Hippocampal formation (tissue), 2 donors: Measurements from ENCODE around the gene USP54.

Experiments
- DNase-seq, 2 donors: peaks; one replicate each; lab custom pipeline; 2025; lab: John Stamatoyannopoulos, UW

The USP54 gene

GRCh38 chr10:73522263-73522662 is 68.9 kb downstream of the USP54 start:
- no peak for DNase-seq

GRCh38 chr10:73519336-73519735 is 71.8 kb downstream of the USP54 start:
- DNase-seq: no peak

GRCh38 chr10:73517166-73517888 is 73.8 kb downstream of the USP54 start:
- no peak for DNase-seq

GRCh38 chr10:73512207-73512743 is 78.9 kb downstream of the USP54 start:
- no peak for DNase-seq

GRCh38 chr10:73509695-73510094 is 81.4 kb downstream of the USP54 start:
- no peak for DNase-seq

GRCh38 chr10:73506491-73506890 is 84.7 kb downstream of the USP54 start:
- DNase-seq: no peak

- DNase-seq: no peak
Observed at GRCh38 chr10:73506074-73506473, 85.1 kb downstream of the USP54 start.

- no peak for DNase-seq
Observed at GRCh38 chr10:73503037-73503436, 88.1 kb downstream of the USP54 start.

GRCh38 chr10:73501651-73502050 is 89.5 kb downstream of the USP54 start:
- no peak for DNase-seq

GRCh38 chr10:73497623-73498022 is 93.5 kb downstream of the USP54 start:
- no peak for DNase-seq

GRCh38 chr10:73495884-73496674 is 95.1 kb downstream of the USP54 start, which contains the start of gene PPP3CB:
TSS of gene PPP3CB (minus strand) at chr10:73496024. CDS start at chr10:73495889, 135 bp downstream.
- peak; percentile 89 to 93 for DNase-seq

GRCh38 chr10:73495226-73495883 is 95.8 kb downstream of the USP54 start:
- peak; percentile 63 to 84 for DNase-seq

GRCh38 chr10:73494877-73495225 is 96.3 kb downstream of the USP54 start:
- no peak for DNase-seq

- no peak for DNase-seq
Observed at GRCh38 chr10:73494213-73494612, 96.9 kb downstream of the USP54 start.

- DNase-seq: no peak
Observed at GRCh38 chr10:73493781-73494180, 97.4 kb downstream of the USP54 start.

GRCh38 chr10:73486601-73487000 is 104.5 kb downstream of the USP54 start:
- no peak for DNase-seq

GRCh38 chr10:73485320-73485719 is 105.8 kb downstream of the USP54 start:
- no peak for DNase-seq

- DNase-seq: no peak
Observed at GRCh38 chr10:73480158-73480557, 111.0 kb downstream of the USP54 start.

- no peak for DNase-seq
Observed at GRCh38 chr10:73478636-73479035, 112.5 kb downstream of the USP54 start.

- no peak for DNase-seq
Observed at GRCh38 chr10:73471226-73471625, 119.9 kb downstream of the USP54 start.

- DNase-seq: no peak
Observed at GRCh38 chr10:73469579-73469978, 121.6 kb downstream of the USP54 start.

- DNase-seq: no peak
Observed at GRCh38 chr10:73467206-73467605, 123.9 kb downstream of the USP54 start.
